Measurements from ENCODE around the gene BIN1. TPM values are rescaled to one million over a fixed set of nuclear protein-coding genes. Genes with fewer than 3 reads are reported as not detected.
A peak's percentile ranks its signal among the peaks of the same experiment; 100 is the strongest.

The BIN1 gene
- polyA plus RNA-seq, 2 donors: 4.6 to 7.9 TPM

- peaks cover 5 to 9% of the 10 kb centered on the region in 2 donors for H3K4me1 ChIP-seq (ENCODE audit: control insufficient read depth in 2 of 2, insufficient read depth in 2 of 2, low read length in 1 of 2)
- no peaks in the 10 kb centered on the region for H3K9me3 ChIP-seq (ENCODE audit: control insufficient read depth in 2 of 2, insufficient read depth in 1 of 2, low read depth in 1 of 2, low read length in 1 of 2)
- H3K27ac ChIP-seq (ENCODE audit: low read depth in 2 of 2, low read length in 1 of 2): peak overlapping the region; percentile 40 to 65
- H3K27me3 ChIP-seq (ENCODE audit: control insufficient read depth in 1 of 2, insufficient read depth in 2 of 2, low read length in 2 of 2): no peaks in the 10 kb centered on the region
- WGBS, 2 donors: 49 to 50% methylated on average over 24 of the region's 24 CpGs
- H3K36me3 ChIP-seq (ENCODE audit: control insufficient read depth in 2 of 2, insufficient read depth in 2 of 2, low read length in 1 of 2): no peaks in the 10 kb centered on the region
- H3K4me3 ChIP-seq (ENCODE audit: low read depth in 1 of 2, low read length in 2 of 2): no peak overlapping the region
Measured at GRCh38 chr2:127086990-127087790, 19.8 kb downstream of the BIN1 start.

- Histone ChIP-seq H3K9me3 (ENCODE audit: control insufficient read depth in 2 of 2, insufficient read depth in 1 of 2, low read depth in 1 of 2, low read length in 1 of 2) (no peaks in the 10 kb centered on the region), H3K4me3 (ENCODE audit: low read depth in 1 of 2, low read length in 2 of 2) (no peak overlapping the region), H3K27ac (ENCODE audit: low read depth in 2 of 2, low read length in 1 of 2) (peak overlapping the region; percentile 50 to 76), H3K27me3 (ENCODE audit: control insufficient read depth in 1 of 2, insufficient read depth in 2 of 2, low read length in 2 of 2) (no peaks in the 10 kb centered on the region), H3K4me1 (ENCODE audit: control insufficient read depth in 2 of 2, insufficient read depth in 2 of 2, low read length in 1 of 2) (peaks cover 5 to 15% of the 10 kb centered on the region in 2 donors), H3K36me3 (ENCODE audit: control insufficient read depth in 2 of 2, insufficient read depth in 2 of 2, low read length in 1 of 2) (no peaks in the 10 kb centered on the region)
- WGBS, 2 donors: 51 to 52% methylated on average over 9 of the region's 9 CpGs
Measured at GRCh38 chr2:127085317-127085681, 21.7 kb downstream of the BIN1 start.

- no peaks in the 10 kb centered on the region for H3K9me3 ChIP-seq (ENCODE audit: control insufficient read depth in 2 of 2, insufficient read depth in 1 of 2, low read depth in 1 of 2, low read length in 1 of 2)
- no peak overlapping the region for H3K4me3 ChIP-seq (ENCODE audit: low read depth in 1 of 2, low read length in 2 of 2)
- peaks cover 5 to 15% of the 10 kb centered on the region in 2 donors for H3K4me1 ChIP-seq (ENCODE audit: control insufficient read depth in 2 of 2, insufficient read depth in 2 of 2, low read length in 1 of 2)
- no peaks in the 10 kb centered on the region for H3K36me3 ChIP-seq (ENCODE audit: control insufficient read depth in 2 of 2, insufficient read depth in 2 of 2, low read length in 1 of 2)
- WGBS, 2 donors: 45 to 55% methylated on average over 10 to 12 of the region's 12 CpGs
- H3K27me3 ChIP-seq (ENCODE audit: control insufficient read depth in 1 of 2, insufficient read depth in 2 of 2, low read length in 2 of 2): no peaks in the 10 kb centered on the region
- peak overlapping the region; percentile 50 to 76 for H3K27ac ChIP-seq (ENCODE audit: low read depth in 2 of 2, low read length in 1 of 2)
Measured at GRCh38 chr2:127084611-127085316, 22.2 kb downstream of the BIN1 start.

GRCh38 chr2:127083819-127084503 lies 23.0 kb downstream of the BIN1 start:
- Histone ChIP-seq H3K36me3 (ENCODE audit: control insufficient read depth in 2 of 2, insufficient read depth in 2 of 2, low read length in 1 of 2) (no peaks in the 10 kb centered on the region), H3K4me3 (ENCODE audit: low read depth in 1 of 2, low read length in 2 of 2) (no peak overlapping the region), H3K4me1 (ENCODE audit: control insufficient read depth in 2 of 2, insufficient read depth in 2 of 2, low read length in 1 of 2) (peaks cover 5 to 15% of the 10 kb centered on the region in 2 donors), H3K27ac (ENCODE audit: low read depth in 2 of 2, low read length in 1 of 2) (peak overlapping the region; percentile 50 to 76), H3K27me3 (ENCODE audit: control insufficient read depth in 1 of 2, insufficient read depth in 2 of 2, low read length in 2 of 2) (no peaks in the 10 kb centered on the region), H3K9me3 (ENCODE audit: control insufficient read depth in 2 of 2, insufficient read depth in 1 of 2, low read depth in 1 of 2, low read length in 1 of 2) (no peaks in the 10 kb centered on the region)
- 62 to 68% methylated on average over 21 of the region's 21 CpGs for WGBS, 2 donors

GRCh38 chr2:127082974-127083373 lies 24.0 kb downstream of the BIN1 start:
- WGBS, 2 donors: 88 to 89% methylated on average over 8 of the region's 8 CpGs
- Histone ChIP-seq H3K27me3 (ENCODE audit: control insufficient read depth in 1 of 2, insufficient read depth in 2 of 2, low read length in 2 of 2) (no peaks in the 10 kb centered on the region), H3K4me3 (ENCODE audit: low read depth in 1 of 2, low read length in 2 of 2) (no peak overlapping the region), H3K9me3 (ENCODE audit: control insufficient read depth in 2 of 2, insufficient read depth in 1 of 2, low read depth in 1 of 2, low read length in 1 of 2) (no peaks in the 10 kb centered on the region), H3K36me3 (ENCODE audit: control insufficient read depth in 2 of 2, insufficient read depth in 2 of 2, low read length in 1 of 2) (no peaks in the 10 kb centered on the region), H3K4me1 (ENCODE audit: control insufficient read depth in 2 of 2, insufficient read depth in 2 of 2, low read length in 1 of 2) (peaks cover 8 to 17% of the 10 kb centered on the region in 2 donors), H3K27ac (ENCODE audit: low read depth in 2 of 2, low read length in 1 of 2) (peak overlapping the region in 1 of 2 donors; percentile 38)

- Histone ChIP-seq H3K9me3 (ENCODE audit: control insufficient read depth in 2 of 2, insufficient read depth in 1 of 2, low read depth in 1 of 2, low read length in 1 of 2) (no peaks in the 10 kb centered on the region), H3K4me3 (ENCODE audit: low read depth in 1 of 2, low read length in 2 of 2) (peak overlapping the region in 1 of 2 donors; percentile 37), H3K36me3 (ENCODE audit: control insufficient read depth in 2 of 2, insufficient read depth in 2 of 2, low read length in 1 of 2) (no peaks in the 10 kb centered on the region), H3K27me3 (ENCODE audit: control insufficient read depth in 1 of 2, insufficient read depth in 2 of 2, low read length in 2 of 2) (no peaks in the 10 kb centered on the region), H3K4me1 (ENCODE audit: control insufficient read depth in 2 of 2, insufficient read depth in 2 of 2, low read length in 1 of 2) (peaks cover 10 to 17% of the 10 kb centered on the region in 2 donors), H3K27ac (ENCODE audit: low read depth in 2 of 2, low read length in 1 of 2) (peak overlapping the region; percentile 23 to 58)
- WGBS, 2 donors: 65 to 71% methylated on average over 24 to 28 of the region's 28 CpGs
Measured at GRCh38 chr2:127081826-127082633, 24.9 kb downstream of the BIN1 start.

GRCh38 chr2:127080938-127081755 lies 25.8 kb downstream of the BIN1 start:
- peak overlapping the region; percentile 23 to 29 for H3K27ac ChIP-seq (ENCODE audit: low read depth in 2 of 2, low read length in 1 of 2)
- 63 to 71% methylated on average over 23 to 24 of the region's 24 CpGs for WGBS, 2 donors
- peaks cover 10 to 17% of the 10 kb centered on the region in 2 donors for H3K4me1 ChIP-seq (ENCODE audit: control insufficient read depth in 2 of 2, insufficient read depth in 2 of 2, low read length in 1 of 2)
- no peaks in the 10 kb centered on the region for H3K27me3 ChIP-seq (ENCODE audit: control insufficient read depth in 1 of 2, insufficient read depth in 2 of 2, low read length in 2 of 2)
- no peaks in the 10 kb centered on the region for H3K9me3 ChIP-seq (ENCODE audit: control insufficient read depth in 2 of 2, insufficient read depth in 1 of 2, low read depth in 1 of 2, low read length in 1 of 2)
- no peaks in the 10 kb centered on the region for H3K36me3 ChIP-seq (ENCODE audit: control insufficient read depth in 2 of 2, insufficient read depth in 2 of 2, low read length in 1 of 2)
- H3K4me3 ChIP-seq (ENCODE audit: low read depth in 1 of 2, low read length in 2 of 2): peak overlapping the region; percentile 15 to 37

- Histone ChIP-seq H3K4me3 (ENCODE audit: low read depth in 1 of 2, low read length in 2 of 2) (peak overlapping the region in 1 of 2 donors; percentile 20), H3K9me3 (ENCODE audit: control insufficient read depth in 2 of 2, insufficient read depth in 1 of 2, low read depth in 1 of 2, low read length in 1 of 2) (no peaks in the 10 kb centered on the region), H3K36me3 (ENCODE audit: control insufficient read depth in 2 of 2, insufficient read depth in 2 of 2, low read length in 1 of 2) (no peaks in the 10 kb centered on the region), H3K27ac (ENCODE audit: low read depth in 2 of 2, low read length in 1 of 2) (peak overlapping the region; percentile 23 to 36), H3K4me1 (ENCODE audit: control insufficient read depth in 2 of 2, insufficient read depth in 2 of 2, low read length in 1 of 2) (peaks cover 6 to 15% of the 10 kb centered on the region in 2 donors), H3K27me3 (ENCODE audit: control insufficient read depth in 1 of 2, insufficient read depth in 2 of 2, low read length in 2 of 2) (no peaks in the 10 kb centered on the region)
- WGBS, 2 donors: 71 to 81% methylated on average over 14 of the region's 14 CpGs
Measured at GRCh38 chr2:127080226-127080937, 26.6 kb downstream of the BIN1 start.
